NCI-H2081 treated with DMSO at 0.1 percent for 48 hours (cell line): ENCODE data around the gene CFAP74.

Experiments used
- DNase-seq: peaks from one replicate; lab custom pipeline; 2025; lab: John Stamatoyannopoulos, UW

The CFAP74 gene

GRCh38 chr1:1914101-1914970 lies 89.2 kb downstream of the CFAP74 start:
- no peak for DNase-seq

- DNase-seq = no peak
These were observed 92.1 kb downstream of the CFAP74 start for GRCh38 chr1:1911350-1912041.

GRCh38 chr1:1910651-1911331 lies 92.8 kb downstream of the CFAP74 start:
- DNase-seq = no peak

- DNase-seq = no peak
These were observed 93.5 kb downstream of the CFAP74 start for GRCh38 chr1:1910033-1910465.

GRCh38 chr1:1908506-1908791 lies 95.1 kb downstream of the CFAP74 start:
- DNase-seq = no peak

GRCh38 chr1:1907098-1907736 lies 96.4 kb downstream of the CFAP74 start:
- no peak for DNase-seq

- no peak for DNase-seq
These were observed 97.1 kb downstream of the CFAP74 start for GRCh38 chr1:1906185-1907097.

GRCh38 chr1:1903224-1903623 lies 100.4 kb downstream of the CFAP74 start:
- DNase-seq = no peak

- no peak for DNase-seq
These were observed 101.8 kb downstream of the CFAP74 start for GRCh38 chr1:1901641-1902294.

GRCh38 chr1:1900883-1901640 lies 102.5 kb downstream of the CFAP74 start:
- DNase-seq = no peak

GRCh38 chr1:1899967-1900327 lies 103.6 kb downstream of the CFAP74 start:
- no peak for DNase-seq

- no peak for DNase-seq
These were observed 104.2 kb downstream of the CFAP74 start for GRCh38 chr1:1899266-1899966.

- DNase-seq = no peak
These were observed 105.2 kb downstream of the CFAP74 start for GRCh38 chr1:1898246-1898933.

GRCh38 chr1:1895456-1896336 lies 107.9 kb downstream of the CFAP74 start:
- no peak for DNase-seq

GRCh38 chr1:1895060-1895418 lies 108.5 kb downstream of the CFAP74 start:
- DNase-seq = no peak

- DNase-seq = no peak
These were observed 109.1 kb downstream of the CFAP74 start for GRCh38 chr1:1894354-1895059.

- no peak for DNase-seq
These were observed 109.6 kb downstream of the CFAP74 start for GRCh38 chr1:1893997-1894353.
